HG02870 (cell line): ENCODE data around the gene BLOC1S1.

Source experiments
- ATAC-seq: cut with Tn5 transposase; IDR thresholded peaks from one replicate; pipeline ENCODE4 v1.9.1; 2021; ENCODE audit warnings: mild to moderate bottlenecking, moderate library complexity; ENCODE audit not compliant: unreplicated experiment

Gene BLOC1S1

GRCh38 chr12:55715833-55716581 is at the start of gene BLOC1S1:
TSS of gene BLOC1S1 (plus strand) at chr12:55716046. CDS start at chr12:55716052, 6 bp downstream.
- ATAC-seq = peak; percentile 92

DNA sequence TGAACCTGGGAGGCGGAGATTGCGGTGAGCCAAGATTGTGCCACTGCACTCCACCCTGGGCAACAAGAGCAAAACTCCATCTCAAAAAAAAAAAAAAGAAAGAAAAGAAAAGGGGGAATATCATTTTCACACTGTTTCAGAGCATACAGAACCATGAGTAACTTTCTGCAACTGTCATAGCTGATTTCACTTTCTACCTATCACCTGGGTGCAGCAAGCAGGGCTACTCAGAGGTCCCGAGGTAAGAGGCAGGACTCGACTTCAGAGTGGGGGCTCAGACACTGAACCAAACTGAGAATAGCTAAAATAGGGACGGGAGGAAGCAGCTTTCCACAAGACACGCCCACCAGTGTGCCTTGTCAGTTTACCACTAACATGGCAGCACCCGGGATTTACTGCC is 49.3 kb upstream of the BLOC1S1 start:
- no peak for ATAC-seq

DNA sequence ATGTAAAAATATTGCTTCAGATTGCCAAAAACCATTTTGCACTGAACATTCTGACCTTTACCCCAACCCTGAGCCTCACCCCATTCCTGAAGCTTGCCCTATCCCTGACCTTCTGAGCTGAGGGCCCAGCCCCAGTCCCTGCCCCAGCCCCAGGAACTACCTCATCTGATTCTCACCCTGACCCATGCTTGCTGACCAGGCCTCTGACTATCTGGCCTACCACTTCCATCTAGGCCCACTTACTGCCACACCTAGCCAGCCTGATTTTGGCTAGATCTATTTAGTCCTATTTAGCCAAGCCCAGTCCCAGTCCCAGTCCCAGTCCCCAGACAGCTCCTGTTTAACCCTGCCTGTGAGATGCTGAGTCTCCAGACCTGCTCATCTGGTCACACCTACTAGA is 45.6 kb upstream of the BLOC1S1 start:
- no peak for ATAC-seq

- no peak for ATAC-seq
These were observed 44.1 kb upstream of the BLOC1S1 start for GRCh38 chr12:55671746-55672145.

DNA sequence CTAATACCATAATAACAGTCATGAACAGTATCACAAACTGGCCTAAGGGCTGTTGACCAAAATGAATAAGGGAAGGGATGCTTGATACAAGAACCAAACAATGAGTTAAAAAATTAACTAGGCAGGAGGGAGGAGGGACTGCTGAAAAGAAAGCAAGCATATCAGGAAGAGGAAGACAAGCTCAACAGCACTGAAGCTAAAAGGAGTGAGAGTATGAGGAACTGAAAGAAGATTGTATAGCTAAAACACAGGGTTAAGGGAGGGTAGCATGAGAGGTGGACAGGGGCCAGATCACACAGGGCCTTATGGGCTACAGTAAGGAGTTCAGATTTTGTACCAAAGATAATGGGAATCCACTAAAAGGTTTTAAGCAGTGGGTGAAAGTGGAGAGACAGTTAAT is 42.2 kb upstream of the BLOC1S1 start:
- ATAC-seq = peak; percentile 98

- no peak for ATAC-seq
These were observed 40.2 kb upstream of the BLOC1S1 start for GRCh38 chr12:55675666-55676065.

DNA sequence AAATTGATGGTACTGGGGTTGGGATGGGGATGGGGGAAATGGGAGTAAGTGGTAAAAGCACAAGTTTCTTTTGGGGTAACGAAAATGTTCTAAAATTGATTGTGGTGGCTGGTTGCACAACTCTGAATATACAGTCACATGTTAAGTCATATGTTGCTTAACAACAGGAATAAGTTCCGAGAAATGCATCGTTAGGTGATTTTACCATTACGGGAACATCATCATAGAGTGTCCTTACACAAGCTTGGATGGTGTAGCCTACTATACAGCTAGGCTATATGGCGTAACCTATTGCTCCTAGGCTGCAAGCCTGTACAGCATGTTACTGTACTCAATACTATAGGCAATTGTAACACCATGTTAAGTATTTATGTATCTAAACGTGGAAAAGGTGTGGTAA is 39.1 kb upstream of the BLOC1S1 start:
- no peak for ATAC-seq

DNA sequence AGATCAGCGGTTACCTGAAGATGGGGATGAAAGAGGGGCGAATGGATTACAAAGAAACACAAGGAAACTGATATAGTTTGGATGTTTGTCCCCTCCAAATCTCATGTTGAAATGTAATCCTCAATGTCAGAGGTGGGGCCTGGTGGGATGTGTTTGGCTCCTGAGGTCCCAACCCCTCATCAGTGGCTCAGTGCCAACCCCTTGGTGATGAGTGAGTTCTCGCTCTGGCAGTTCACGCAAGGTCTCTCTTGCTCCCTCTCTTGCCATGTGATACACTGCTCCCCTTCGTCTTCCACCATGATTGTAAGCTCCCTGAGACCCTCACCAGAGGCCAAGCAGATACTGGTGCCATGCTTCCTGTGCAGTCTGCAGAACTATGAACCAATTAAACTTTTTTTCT is 36.2 kb upstream of the BLOC1S1 start:
- ATAC-seq = no peak

DNA sequence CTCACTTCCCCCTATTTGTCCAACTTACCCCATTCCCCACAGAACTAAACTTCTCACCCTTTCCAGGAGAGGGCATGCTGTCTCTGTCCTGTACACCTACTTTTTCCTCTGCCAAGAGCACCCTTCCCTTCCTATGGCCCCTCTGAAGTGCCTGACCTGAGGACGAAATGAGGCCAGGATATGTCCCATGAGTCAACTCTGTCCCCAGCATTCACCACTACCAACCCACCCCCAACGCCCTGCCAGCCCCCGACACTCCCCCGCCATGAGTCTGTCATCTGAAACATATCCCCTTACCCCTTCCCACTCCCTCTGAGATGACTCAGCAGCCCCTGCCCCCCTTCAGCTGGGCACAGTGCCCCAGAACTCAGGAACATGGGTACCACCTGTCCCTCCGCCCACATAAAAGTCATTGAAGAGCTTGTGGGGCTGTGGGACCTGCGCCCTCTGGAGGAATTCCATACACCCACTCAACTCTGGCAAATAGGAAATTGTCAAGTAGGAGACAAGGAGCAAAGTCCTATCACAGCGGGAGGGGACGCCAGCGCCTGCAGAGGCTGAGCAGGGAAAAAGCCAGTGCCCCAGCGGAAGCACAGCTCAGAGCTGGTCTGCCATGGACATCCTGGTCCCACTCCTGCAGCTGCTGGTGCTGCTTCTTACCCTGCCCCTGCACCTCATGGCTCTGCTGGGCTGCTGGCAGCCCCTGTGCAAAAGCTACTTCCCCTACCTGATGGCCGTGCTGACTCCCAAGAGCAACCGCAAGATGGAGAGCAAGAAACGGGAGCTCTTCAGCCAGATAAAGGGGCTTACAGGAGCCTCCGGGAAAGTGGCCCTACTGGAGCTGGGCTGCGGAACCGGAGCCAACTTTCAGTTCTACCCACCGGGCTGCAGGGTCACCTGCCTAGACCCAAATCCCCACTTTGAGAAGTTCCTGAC is 34.4 kb upstream of the BLOC1S1 start:
- ATAC-seq = no peak

GRCh38 chr12:55682087-55682796 is 33.6 kb upstream of the BLOC1S1 start:
- no peak for ATAC-seq

DNA sequence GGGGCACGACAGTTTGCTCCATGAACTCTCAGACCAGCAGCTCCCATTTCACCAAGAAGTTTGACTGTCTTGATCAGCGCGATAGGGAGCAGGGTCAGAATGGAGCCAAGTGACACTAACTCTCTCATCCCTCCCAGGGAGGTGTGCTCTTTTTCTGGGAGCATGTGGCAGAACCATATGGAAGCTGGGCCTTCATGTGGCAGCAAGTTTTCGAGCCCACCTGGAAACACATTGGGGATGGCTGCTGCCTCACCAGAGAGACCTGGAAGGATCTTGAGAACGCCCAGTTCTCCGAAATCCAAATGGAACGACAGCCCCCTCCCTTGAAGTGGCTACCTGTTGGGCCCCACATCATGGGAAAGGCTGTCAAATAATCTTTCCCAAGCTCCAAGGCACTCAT is 32.2 kb upstream of the BLOC1S1 start:
- no peak for ATAC-seq

DNA sequence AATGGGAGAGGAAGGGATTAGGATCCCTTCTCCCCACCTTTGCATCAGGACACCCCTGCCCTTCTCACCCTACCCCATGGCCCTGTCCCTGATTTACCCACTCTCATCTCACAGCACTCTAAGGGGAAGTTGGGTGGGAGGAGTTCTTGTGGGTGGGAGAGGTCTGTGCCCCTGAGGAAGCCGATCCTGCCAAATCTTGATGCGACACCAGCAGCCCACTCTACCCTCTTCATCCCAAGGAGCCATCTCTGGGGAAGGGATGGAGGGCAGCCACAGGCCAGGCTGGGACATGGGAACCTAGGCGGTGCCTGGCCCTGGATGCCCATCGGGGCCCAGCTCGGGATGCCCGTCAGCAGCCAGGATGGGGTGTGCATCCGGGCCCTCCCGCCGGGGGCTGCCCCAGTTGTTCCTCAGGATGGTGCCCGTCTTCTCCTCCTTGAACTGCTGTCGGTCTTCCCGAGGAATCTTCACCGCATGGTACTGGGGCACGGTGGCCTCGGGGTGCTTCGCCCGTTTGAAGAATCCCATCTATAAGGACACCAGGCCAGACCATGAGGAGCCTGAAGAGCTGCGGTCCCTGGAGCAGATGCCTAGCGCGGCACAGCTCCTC is 31.0 kb upstream of the BLOC1S1 start:
- ATAC-seq = no peak

DNA sequence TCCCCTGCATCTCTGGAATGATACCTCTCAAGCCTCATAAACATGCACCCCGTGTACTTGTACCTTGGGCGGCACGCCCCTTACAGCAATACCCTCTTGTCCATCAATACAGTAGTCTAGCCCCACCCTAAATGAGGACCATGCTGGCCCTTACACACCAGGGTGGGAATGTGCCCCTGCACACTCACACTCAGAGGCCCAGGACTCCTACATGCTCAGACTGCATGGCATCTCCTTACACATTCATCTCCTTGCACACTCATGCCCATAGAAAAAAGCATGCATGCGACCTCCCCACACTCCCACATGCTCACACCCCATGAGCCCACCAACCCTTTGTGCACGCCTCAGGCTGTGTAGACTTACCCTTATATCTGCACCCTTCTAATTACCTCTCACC is 30.2 kb upstream of the BLOC1S1 start:
- ATAC-seq = no peak

DNA sequence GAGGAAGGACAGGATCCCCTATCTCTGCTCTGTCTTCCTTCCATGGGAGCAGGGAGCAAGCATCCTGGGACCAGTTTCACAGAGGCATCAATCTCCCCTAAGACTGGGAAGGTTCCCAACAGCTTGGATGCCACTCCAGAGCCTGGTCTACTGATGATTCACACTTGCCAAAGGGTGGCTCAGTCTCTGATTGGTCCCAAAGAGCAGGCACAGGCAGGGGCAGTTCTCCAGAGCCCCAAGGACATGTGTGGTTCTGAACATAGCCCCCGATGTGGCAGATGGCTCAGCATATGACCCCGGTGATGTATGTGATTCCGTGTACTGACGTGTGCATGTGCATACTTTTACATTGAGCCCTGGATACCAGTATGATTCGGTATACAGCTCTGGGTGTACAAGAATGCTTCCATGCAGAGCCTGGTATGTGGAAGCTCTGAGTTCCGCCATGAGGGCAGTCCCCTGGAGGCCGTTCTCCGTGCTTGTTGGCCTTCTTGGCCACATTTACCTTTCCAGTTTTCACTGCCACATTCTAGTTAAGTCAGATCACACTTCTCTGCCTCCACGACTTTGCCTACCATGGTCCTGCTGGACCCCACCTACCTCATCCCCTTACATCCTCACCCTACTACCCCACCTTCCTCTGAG is 29.4 kb upstream of the BLOC1S1 start:
- ATAC-seq = no peak

DNA sequence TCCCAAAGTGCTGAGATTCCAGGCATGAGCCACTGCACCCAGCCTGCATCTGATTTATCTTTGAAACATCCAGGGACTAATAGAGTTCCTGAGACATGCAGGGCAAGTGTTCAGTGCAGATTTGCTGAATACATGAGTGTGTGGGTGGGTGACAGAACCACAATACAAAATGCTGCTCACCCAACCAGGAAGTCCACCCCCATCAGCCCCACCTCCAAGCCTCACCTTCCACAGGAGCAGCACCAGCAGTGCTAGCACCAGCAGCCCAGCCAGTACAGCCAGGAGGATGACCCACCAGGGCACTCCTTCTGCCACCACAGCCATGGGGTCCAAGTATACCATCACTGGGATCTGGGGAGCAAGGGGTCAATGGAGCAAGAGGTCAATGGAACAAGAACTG is 28.1 kb upstream of the BLOC1S1 start:
- ATAC-seq = no peak

DNA sequence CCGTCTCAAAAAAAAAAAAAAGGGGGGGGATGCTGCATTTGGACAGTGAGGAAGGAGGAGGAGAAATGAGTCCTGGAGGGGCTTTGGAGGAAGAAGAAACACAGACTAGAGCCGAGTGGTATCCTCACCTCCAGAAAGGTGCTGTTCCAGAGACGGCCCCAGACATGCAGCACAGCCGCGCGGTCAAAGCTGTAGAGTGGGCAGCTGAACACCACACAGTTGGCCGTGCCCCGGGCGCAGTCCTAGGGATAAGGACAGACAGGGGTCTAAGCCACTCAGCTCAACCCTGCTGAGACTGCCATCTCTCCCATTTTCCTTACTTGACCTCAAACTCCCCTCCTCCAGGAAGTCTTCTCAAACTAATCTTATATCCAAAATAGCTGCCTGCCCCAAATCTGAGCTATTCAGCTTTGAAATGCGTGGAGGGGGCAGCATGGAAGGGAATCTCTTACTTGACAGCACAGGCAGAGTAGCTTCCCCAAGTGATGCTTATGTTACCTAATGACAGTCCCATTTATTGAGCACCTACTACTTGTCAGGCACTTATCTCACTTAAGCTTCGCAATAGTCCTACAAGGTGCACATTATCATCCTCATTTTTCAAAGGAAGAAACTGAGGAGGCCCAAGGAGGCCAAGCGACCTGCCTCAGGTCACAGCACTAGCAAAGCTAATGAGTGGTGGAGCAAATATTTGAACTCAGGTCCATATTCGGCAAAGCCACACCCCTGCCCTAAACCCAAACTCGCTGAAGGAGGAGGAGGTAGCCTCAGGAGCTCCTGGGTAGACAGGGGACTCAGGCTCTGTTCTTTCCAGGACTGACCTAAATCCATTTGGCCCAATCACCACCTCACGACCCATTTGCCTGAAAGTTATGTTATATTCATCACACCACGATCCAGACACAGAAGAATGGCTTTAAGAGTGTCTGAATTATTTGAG is 26.9 kb upstream of the BLOC1S1 start:
- ATAC-seq = no peak

GRCh38 chr12:55692631-55693322 is 23.1 kb upstream of the BLOC1S1 start:
- ATAC-seq = no peak

DNA sequence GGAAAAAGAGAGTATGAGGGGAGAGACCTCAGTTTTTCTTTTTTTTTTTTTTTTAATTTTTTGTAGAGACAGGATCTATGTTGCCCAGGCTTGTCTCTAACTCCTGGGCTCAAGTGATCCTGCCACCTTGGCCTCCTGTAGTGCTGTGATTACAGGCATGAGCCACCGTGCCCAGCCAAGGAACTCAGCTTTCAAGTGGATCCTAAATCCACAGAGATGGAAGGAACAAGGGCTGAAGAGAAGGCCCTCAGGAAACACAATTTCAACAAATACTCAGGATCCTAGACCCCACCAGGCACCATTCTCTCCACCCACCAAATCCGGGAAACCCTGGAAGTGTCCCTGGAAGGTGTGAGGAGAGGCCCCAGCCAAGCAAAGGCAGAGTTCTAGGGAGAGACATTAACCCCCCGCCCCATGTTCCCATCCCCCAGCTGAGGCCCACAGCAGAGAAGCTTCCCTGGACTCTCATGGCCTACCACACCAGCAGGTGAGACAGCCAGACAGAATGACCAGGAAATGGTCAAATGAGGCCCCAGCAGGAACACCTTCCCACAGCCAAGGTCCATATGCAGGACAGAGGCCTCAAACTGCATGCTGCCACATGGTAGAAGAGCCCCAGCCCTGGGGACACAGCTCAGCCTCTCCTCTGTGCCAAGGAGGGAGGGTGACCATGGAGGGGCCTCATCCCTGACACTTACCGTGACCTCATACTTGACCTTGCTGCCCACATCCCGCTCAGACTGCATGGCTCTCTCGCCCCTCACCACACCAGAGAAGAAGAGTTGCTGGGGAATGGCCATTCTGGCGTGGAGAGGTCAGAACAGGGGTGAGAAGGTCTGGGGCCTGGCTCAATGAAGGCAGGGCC is 22.3 kb upstream of the BLOC1S1 start:
- no peak for ATAC-seq
